ENCODE data around the gene LMF2.

LMF2 gene

GRCh38 chr22:50460938-50461337, 46.6 kb downstream of the LMF2 start:
- DNase-seq: no peak

- no peak for DNase-seq
Measured at GRCh38 chr22:50459496-50460140, 47.9 kb downstream of the LMF2 start.

- no peak for DNase-seq
Measured at GRCh38 chr22:50459016-50459415, 48.5 kb downstream of the LMF2 start.

GRCh38 chr22:50456466-50457234, 50.9 kb downstream of the LMF2 start:
- DNase-seq: no peak

- no peak for DNase-seq
Measured at GRCh38 chr22:50456026-50456425, 51.5 kb downstream of the LMF2 start.

GRCh38 chr22:50455201-50455600, 52.3 kb downstream of the LMF2 start:
- no peak for DNase-seq

- no peak for DNase-seq
Measured at GRCh38 chr22:50454556-50455075, 52.9 kb downstream of the LMF2 start.

Measured in NCI-H510A (cell line).